ENCODE measurements around the gene MAP3K15.

GRCh38 chrX:19462231-19462630, 53.1 kb downstream of the MAP3K15 start:
- TF ChIP-seq, protein P1, sequence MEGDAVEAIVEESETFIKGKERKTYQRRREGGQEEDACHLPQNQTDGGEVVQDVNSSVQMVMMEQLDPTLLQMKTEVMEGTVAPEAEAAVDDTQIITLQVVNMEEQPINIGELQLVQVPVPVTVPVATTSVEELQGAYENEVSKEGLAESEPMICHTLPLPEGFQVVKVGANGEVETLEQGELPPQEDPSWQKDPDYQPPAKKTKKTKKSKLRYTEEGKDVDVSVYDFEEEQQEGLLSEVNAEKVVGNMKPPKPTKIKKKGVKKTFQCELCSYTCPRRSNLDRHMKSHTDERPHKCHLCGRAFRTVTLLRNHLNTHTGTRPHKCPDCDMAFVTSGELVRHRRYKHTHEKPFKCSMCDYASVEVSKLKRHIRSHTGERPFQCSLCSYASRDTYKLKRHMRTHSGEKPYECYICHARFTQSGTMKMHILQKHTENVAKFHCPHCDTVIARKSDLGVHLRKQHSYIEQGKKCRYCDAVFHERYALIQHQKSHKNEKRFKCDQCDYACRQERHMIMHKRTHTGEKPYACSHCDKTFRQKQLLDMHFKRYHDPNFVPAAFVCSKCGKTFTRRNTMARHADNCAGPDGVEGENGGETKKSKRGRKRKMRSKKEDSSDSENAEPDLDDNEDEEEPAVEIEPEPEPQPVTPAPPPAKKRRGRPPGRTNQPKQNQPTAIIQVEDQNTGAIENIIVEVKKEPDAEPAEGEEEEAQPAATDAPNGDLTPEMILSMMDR (IDR thresholded peaks at IDR 0.05) = no peak
- no peak for TF ChIP-seq POLR2A (IDR thresholded peaks at IDR 0.05)

Measured in vagina (tissue), 2 donors.